Effector CD4-positive, alpha-beta T cell (primary cell): ENCODE measurements around the gene JAKMIP2.
"Not testable (repeated sequence)": the region's sequence is repeated elsewhere in the genome, so short reads cannot be mapped to it uniquely, and the experiment has no call there.

ENCODE experiments used
- DNase-seq: peaks from one replicate; pipeline ENCODE4 v3.0.0-alpha.2; 2020

Gene JAKMIP2

DNA sequence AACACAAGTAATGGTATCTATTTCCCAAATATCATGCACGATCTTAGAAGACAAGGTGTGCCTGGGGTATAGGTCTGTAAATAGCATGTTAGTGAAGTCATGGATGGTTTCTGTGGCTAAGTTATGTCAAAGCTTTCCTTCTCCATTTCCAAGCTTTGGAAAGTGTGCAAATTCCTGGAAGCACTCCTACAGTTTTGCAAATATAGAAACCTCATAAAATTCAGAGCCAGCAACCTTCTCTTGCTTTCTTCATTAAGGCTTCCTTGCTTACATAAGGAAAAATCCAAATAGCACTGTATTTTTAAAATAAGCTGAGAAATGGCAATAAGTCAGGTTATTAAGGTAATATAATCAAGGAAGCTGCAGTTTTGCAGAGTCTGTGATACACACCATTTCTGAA lies 138.1 kb downstream of the JAKMIP2 start:
- no peak for DNase-seq

DNA sequence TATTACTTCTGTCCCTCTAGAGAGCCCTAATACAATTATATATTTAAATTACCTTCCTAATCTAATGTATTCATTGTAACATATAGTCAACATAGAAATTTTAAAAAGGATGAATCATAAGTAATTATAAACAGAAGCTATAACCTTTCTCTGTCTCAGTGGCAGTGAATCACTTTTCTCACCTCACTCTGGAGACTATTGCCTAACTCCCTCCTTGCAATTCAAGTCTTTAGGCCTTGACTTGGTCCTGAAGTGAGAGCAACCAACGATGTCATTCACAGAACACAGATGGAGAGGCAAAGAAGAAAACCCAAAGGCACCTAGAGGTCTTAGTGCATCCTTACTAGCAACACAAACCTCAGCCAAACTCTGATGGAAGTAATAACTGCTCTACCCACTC lies 139.4 kb downstream of the JAKMIP2 start:
- no peak for DNase-seq

DNA sequence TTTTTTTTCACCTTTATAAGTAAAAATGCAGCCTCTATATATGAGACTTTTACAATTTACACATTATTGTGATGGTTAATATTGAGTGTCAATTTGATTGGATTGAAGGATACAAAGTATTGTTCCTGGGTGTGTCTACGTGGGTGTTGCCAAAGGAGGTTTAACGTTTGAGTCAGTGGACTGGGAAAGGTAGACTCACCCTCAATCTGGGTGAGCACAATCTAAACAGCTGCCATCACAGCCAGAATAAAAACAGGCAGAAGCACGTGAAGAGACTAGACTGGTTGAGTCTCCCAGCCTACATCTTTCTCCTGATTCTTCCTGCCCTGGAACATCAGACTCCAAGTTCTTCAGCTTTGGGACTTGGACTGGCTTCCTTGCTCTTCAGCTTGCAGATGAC lies 139.9 kb downstream of the JAKMIP2 start:
- DNase-seq = no peak

DNA sequence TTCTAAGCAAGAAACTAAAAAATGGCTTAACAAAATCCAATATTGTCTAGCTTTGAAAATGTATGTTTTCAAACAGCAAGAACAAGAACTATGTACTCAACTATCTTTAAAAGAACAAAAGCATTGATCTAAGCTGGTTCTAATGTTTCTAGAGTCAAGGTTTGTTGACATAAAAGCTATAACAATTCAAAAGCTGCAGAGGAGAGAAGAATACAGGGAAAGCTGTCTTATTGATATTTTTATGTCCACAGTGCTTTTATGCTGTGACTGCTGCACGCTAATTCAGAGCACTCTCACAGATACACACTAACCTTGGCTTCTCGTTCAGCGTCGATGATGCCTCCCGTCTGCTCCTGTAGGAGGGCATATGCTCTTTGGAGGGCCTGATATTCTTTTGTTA lies 143.2 kb downstream of the JAKMIP2 start:
- no peak for DNase-seq

DNA sequence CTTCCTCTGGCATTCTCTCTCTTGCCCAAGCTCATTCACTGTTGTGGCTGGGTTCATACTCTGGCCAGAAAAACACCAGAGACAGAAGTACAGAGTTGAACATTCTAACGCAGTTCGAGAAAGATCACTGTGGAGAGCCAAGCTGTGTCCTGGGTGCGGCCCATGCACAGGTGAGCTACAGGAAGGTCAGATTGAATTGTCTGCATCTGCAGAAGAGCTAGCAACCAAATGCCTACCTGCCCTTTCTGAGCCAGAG lies 145.9 kb downstream of the JAKMIP2 start:
- DNase-seq = no peak

DNA sequence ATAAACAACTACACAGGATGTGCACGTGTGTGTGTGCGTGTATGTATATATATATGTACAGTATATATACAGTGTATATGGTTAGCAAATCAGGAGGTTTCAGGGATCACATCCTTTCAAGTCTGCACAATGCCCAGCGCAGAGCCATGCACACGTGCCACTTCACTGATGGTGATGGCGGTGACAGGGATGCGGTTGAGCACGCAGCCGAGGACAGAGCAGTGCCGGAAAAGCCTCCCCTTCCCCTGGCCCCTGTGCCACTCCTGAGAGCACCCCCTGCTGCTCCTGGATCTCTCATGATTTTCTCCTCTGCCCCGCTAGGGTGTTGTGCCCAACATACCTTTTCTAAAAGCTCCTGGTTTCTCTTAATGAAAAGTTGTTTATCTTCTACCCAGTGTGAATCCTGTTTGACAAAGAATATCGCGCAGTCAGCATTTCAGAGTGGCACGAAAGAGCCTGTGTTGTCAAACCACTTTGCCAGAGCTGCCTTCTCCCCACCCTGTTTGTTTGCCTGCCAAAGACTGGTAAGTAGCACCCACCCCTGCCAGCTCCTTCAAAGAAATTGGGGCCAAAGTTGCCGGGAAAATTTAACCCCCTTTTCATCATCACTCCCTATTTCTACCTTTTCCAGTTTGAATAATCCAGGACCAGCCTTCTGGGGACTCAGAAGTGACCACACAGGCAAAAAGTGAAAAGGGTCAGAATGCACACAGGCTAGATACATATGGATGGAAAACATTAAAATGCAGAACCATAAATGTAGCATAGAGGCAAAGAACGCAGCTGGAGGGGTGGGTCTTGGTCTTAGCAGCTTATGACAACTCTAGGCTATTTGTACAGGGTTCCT lies 146.4 kb downstream of the JAKMIP2 start:
- DNase-seq = no peak

DNA sequence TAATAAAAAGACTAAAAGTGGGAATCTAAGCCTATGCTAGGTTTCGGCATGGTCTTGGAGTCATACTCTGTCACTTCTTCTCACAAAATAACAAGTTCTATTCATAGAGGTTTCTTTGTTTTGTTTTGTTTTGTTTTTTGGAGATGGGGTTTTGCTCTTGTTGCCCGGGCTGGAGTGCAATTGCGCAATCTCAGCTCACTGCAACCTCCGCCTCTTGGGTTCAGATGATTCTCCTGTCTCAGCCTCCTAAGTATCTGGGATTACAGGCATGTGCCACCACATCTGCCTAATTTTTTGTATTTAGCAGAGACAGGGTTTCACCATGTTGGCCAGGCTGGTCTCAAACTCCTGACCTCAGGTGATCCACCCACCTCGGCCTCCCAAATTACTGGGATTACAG lies 147.1 kb downstream of the JAKMIP2 start:
- not testable (repeated sequence) for DNase-seq

DNA sequence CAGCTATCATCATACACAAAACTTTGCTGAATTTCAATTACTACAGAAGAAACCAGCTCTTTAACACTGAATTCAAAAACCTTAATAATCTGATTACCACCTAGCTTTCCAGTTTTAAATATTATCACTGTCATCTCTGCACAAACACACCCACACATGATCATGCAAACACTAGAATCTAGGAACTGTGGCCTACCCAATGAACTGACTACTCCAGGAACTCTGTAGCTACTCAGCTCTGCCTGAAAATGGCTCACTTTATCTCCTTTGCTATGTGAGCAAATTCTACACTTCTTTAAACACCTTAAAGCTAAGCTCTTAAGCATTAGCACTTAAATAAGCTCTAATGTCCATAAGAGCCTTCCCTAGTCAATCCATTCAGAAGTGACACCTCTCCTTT lies 149.4 kb downstream of the JAKMIP2 start:
- DNase-seq = no peak

DNA sequence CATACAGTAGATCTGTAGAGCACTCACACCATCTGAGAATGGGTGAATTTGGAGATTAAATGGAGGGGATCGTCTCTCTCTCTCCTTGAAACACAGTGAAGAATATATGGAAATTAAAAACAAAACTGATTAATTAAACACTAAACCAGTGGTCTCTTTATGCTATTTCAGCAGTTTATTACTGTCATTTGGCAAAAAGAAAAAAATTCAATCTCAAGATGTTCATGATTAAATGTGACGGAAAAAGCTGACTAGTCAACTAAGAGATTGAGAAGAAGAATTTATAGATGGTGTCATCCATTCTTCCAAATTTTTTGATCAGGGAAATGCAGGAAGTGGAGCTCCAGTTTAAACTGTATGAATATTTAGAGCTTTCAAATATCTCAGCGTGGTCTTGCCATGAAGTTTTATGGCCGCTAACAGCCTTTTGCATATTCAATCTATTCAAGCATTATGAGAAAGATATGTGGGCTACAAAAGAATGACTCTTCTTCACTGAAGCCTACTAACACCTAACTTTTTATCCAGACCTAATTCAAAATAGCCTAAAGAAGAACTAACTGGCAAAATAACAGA lies 151.0 kb downstream of the JAKMIP2 start:
- DNase-seq = no peak

DNA sequence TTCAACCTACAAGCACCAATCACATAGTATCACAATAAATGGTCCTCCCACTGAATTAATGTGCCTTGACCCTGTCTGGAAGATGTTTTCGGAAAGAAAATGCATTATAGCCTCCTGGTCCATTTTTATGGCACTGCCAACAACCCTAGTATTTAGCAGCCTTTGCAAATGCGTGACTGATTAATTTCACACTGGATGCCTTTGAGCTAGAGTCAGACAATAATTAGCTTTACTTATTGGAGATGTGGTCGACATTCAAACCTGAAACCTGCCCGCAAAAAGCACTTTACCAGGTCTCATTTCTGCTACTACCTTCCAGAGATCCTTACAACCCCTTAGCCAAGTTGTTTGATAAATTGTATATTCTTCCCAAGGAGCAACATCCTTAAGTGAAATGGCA lies 153.3 kb downstream of the JAKMIP2 start:
- DNase-seq = no peak

DNA sequence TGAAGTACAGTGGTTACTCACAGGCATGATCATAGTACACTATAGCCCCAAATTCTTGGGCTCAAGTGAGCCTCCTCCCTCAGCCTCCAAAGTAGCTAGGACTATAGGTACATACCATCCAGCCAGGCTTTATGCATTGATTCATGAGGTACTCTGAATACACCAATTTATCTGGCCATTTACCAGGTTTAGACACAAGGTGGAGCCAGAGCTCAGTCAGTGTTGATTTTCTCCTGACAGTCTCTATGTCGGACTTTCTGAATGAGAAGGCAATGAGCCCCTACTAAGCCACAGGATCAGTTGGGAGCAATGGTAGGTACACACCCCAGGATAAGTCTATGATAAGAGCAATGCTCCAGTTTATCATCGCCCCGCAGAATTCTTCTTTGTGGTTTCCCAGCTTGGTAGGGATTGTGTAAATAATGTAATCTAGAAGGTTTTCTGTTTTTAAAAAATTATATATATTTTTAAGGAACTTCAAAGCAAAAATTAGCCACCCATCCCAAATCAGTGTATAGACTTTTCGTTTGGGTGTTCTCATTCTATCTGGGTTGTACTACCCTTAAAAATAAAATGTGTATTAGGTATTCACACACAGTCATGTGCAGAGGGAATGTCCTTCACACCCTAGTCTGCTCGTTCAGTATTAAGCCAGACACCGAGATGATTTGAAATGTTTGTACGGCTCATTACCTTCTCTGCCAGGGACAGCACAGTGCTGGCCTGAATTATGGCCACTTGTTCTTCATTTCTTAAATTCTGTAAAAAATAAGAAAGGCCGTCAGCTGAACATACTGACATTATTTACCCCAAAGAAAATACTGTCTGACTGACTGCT lies 154.3 kb downstream of the JAKMIP2 start:
- peak; percentile 14 for DNase-seq

DNA sequence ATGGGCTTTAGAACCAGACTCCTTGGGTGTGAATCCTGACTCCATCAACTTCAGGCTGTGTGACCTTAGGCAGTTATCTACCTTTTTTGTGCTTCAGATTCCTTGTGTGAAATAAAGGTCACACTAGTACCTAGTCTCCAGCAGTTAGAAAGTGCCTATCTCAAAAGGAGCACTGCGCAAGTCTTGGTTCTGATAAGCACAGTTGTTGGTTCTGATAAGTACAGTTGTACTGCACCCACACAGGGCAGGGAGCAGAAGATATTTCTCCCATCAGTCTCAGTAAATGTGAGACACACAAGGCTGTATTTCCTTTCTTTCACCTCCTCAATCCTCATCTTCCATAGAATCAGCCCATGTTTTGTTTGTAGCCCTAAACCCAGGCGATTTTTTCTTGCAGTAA lies 156.1 kb downstream of the JAKMIP2 start:
- DNase-seq = no peak

DNA sequence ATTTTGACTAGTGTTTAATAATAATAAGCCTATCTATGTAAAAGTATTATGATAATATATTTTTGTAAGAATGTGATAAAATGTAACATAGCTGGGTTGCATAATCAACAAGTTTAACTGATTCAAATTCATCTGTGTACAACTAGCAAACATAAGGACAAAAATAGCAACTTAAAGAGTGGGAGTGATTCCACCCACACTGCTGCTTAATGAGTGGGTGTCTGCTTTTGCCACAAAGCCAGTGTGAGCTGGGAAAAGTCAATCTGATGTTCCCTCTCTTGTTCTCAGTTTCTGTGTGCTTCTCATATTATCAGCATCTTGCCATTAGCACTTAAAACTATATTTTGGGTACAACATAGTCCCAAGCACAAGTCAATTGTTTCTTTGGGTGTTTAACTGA lies 161.5 kb downstream of the JAKMIP2 start:
- no peak for DNase-seq

DNA sequence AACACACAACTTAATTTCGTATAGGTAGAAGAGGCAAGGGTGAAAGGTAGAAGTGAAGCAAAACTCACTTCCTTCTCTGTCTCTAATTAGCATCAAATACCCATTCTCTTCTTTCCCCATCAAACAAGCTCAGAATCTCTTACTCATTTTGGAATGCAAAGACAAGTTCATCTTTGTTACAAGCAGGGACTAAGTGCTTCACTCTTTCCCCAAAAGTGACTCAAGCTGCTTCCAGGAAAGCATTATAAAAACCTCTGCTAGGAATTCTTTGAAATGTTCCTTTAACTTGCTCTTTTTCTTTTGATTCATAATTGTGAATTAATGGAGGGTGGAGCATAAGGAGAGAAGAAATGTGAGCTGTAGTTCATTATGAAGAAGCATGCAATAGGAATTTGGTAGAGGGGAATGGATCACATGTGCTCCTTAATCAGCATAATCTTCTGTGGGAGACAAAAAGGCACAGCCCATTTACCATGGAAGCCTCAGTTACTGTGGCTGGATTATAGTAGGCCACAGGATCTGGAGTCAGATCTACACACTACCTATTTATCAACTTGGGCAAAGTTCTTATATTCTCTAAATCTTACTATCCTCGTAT lies 163.1 kb downstream of the JAKMIP2 start:
- no peak for DNase-seq

DNA sequence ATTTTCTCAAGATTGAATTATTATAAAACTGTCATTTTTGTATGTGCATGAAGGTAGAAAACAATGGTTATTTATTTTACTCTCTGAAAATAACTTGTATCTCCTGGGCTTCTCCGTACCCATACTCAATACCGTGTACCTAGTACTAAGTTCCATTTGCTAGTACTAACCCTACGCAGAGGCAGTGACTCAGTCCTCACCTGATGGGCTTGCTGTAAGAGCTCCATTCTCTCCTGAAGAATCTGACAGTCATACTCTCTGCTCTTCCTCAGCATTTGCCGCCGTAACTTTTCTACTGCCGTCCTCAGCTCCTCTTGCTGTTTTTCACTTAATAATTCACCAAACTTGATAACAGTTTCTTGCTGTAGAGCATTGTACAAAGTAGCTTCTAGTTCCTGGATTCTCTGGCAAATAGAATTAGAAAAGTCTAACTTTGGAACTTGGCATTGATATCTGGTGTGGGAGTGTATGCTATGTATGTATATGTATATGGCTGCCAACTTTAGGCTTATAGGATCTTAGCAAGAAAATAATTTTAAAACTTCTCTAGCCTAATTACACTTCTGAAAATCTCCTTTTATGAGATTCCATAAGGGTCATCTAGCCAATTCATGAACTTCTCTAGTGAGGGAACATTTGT lies 164.7 kb downstream of the JAKMIP2 start:
- no peak for DNase-seq

DNA sequence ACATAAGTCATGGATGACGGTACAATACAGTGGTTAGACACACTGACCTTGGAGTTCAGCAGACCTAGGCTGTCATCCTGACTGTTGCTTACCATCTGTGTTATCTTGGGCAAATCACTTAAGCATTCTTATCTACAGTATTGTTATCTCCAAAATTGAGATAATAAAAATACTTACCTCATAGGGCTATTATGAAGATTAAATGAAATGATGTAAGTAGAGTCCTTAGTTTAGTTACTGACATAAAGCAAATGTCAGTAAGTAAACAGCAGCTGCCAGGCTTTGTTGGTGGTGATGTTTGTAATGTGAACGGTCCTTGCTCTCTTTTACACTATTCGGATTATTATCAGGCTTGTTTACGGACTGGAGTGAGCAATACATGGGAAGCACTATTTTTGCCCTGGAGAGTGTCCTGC lies 165.3 kb downstream of the JAKMIP2 start:
- DNase-seq = no peak

DNA sequence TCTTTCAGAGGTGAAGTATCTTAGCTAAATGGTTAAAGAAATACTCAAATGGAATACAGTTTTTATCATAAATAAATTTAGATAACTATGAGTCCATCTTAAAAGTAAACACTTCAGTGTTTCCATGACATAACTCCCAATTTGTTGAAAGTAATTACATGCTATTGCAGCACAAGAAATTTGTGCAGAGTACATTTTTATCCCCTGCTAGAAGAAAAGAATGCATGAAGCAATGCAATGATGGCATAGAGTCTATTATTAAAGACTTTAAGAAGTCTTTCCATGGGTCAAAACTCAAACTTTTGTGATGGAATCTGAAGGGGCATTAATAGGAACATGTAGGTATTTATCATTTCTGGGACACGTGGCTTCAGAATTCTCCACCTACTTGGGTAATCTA lies 166.1 kb downstream of the JAKMIP2 start:
- no peak for DNase-seq

DNA sequence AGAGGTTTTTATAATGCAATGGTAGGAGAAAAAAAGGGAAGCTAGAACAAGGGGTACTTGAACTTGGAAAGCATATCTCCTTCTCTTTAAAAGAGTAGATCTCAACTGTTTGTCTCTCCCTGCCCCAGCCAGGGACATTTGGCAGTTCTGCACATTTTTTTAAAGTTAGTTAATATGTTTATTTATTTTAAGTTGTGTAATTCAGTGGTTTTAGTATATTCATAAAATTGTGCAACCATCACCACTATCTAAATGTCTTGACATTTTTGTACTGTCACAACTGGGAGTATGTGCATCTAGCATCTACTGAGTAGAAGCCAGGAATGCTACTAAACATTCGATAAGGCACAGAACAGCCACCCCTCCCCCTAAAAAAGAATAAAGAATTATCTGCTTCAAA lies 169.2 kb downstream of the JAKMIP2 start:
- no peak for DNase-seq

DNA sequence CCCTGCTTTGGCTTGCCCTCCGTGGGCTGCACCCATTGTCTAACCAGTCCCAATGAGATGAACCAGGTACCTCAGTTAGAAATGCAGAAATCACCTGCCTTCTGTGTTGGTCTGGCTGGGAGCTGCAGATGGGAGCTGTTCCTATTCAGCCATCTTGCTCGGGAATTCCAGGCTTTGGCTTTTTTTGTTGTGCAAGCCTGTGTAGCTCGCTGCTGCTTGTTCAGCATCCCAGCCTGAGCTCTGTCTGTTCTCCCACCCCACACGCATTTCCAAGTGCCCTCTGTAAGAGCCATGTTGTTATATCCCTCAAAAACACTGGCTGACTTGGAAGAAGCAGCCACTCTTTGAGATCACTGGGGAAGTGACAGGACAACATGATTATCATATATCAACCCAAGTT lies 171.0 kb downstream of the JAKMIP2 start:
- no peak for DNase-seq

DNA sequence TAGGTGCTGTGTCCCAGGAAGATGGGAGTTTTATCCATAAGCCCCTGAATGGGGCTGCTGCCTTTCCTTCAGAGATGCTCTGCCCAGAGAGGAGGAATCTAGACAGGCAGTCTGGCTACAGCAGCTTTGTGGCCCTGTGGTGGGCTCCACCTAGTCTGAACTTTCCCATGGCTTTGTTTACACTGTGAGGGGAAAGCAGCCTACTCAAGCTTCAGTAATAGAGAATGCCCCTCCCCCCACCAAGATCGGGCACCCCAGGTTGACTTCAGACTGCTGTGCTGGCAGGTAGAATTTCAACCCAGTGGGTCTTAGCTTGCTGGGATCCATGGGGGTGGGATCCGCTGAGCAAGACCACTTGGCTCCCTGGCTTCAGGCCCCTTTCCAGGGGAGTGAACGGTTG lies 171.7 kb downstream of the JAKMIP2 start:
- no peak for DNase-seq

DNA sequence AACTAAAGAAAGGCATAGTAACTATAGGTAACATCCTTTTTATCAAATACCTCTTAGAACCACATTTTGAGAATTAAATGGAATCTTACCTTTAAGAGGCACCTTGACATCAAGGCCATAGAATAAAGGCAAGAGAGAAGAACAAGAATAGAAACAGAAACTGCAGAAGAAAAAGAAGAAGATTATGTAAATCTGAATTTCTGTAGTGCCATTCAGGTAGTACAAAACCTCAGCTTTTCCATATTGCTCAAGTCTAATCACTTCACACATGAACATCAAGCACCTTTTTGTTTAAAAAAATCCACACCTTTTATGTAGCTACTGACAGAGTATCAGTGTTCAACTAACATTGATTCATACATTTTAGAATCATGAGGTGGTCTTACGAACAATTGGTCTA lies 180.9 kb downstream of the JAKMIP2 start:
- no peak for DNase-seq

DNA sequence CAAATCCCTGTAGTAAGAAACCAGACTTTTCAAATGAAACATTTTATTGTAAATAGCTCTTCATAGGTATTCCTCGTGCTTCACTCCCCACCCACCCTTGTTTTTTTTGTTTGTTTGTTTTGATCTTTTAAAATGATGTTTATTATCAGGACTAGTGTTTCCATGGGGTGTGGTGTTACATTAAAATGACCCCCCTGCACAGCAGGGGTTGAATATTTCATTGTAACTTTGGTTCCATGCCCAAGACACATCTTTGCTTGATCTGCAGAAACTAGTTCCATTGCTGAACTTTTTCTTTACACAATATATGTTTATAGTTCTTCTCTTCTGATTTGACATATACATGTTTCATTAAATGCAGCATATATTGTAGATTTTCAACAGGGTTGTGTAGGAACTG lies 191.4 kb downstream of the JAKMIP2 start:
- DNase-seq = no peak

DNA sequence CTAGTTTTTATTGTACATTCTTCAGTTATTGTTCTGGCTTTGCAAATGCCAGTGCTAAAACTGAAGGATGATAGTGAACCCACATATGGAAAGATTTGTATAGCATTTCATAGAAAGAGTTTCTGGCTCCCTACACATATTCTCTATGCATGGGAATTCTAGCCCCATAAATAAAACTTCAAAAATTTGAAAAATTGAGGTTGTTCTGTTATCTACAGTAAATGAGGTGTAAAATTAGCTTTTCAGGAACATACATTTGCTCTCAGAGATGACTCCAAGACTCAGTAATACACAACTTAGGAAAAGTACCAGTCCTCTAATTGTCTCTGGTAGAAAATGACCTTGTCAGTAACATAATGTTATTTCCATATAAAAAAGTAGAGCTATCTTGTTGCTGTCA lies 192.4 kb downstream of the JAKMIP2 start:
- no peak for DNase-seq
